Body of pancreas (tissue), 4 donors: ENCODE data around the gene PRPH2. TPM values are rescaled to one million over a fixed set of nuclear protein-coding genes. Genes with fewer than 3 reads are reported as not detected.
"Not testable (repeated sequence)": the region's sequence is repeated elsewhere in the genome, so short reads cannot be mapped to it uniquely, and the experiment has no call there.

Source experiments
- ATAC-seq: fragments of 150-250 bp; one replicate; pipeline ENCODE4 v1.9.1; 2016
- DNase-seq, 4 donors: peaks; one replicate each; pipeline ENCODE4 v3.0.0-alpha.2; 2019
- H3K27ac ChIP-seq, 4 donors: fragments of 200-600 bp; sonication (generic); 1 replicate in 3 of 4; 2 replicates in 1 of 4; pipeline versions ENCODE4 v1.5.1 to v1.6.1; 2016 to 2019; ENCODE audit warnings: mild to moderate bottlenecking in 1 of 4, mixed read lengths in 1 of 4, moderate library complexity in 1 of 4
- H3K27me3 ChIP-seq, 2 donors: fragments of 200-600 bp; sonication (generic); one replicate each; pipeline ENCODE4 v1.6.0; 2016; ENCODE audit warnings: mild to moderate bottlenecking in 1 of 2
- H3K36me3 ChIP-seq, 2 donors: fragments of 200-600 bp; sonication (generic); replicated peaks in 1 of 2; 2 replicates each; pipeline ENCODE4 v1.5.1; 2016; ENCODE audit warnings: low read depth in 2 of 2; ENCODE audit not compliant: insufficient read depth in 1 of 2
- H3K4me1 ChIP-seq: fragments of 200-600 bp; sonication (generic); one replicate; pipeline ENCODE4 v1.6.0; 2016
- H3K4me3 ChIP-seq, 2 donors: fragments of 200-600 bp; sonication (generic); 1 replicate in 1 of 2; 2 replicates in 1 of 2; pipeline ENCODE4 v1.5.1; 2016 to 2019
- H3K9me3 ChIP-seq, 3 donors: fragments of 200-600 bp; sonication (generic); 1 replicate in 2 of 3; 2 replicates in 1 of 3; pipeline ENCODE4 v1.5.1; 2016
- POLR2A ChIP-seq, 3 donors: fragments of 450-650 bp; IDR thresholded peaks; one replicate each; pipeline ENCODE4 v1.6.1; 2016; ENCODE audit warnings: antibody characterized with exemption in 3 of 3, mild to moderate bottlenecking in 2 of 3
- WGBS, 2 donors: methylation state at CpG; one replicate each; pipeline ENCODE4 v1.1.5; 2017; 5-methylcytosine and 5-hydroxymethylcytosine counted together
- intact Hi-C: fragments of 100-400 bp; cut with DNase I; formaldehyde crosslinking; loops from one replicate; pipeline ENCODE4 v1.15.1; 2023
- total RNA-seq, 2 donors: library from RNA; depleted of rRNA; stranded (reverse); fragments of >200 nt; gene quantifications; one replicate each; pipeline ENCODE4 v1.1.0, GENCODE V29; 2016
- TF ChIP-seq, protein P1 (sequence below), 7 experiments: fragments of 450-650 bp in 4 of 7; fragments of 200-600 bp in 3 of 7; sonication (generic) in 3 of 7; IDR thresholded peaks; one replicate each; pipeline ENCODE4 v1.5.1; 2016 to 2019; ENCODE audit warnings: antibody characterized with exemption in 7 of 7

Gene PRPH2
- total RNA-seq, 2 donors from 2014 or later: 1.0 to 4.3 TPM

DNA sequence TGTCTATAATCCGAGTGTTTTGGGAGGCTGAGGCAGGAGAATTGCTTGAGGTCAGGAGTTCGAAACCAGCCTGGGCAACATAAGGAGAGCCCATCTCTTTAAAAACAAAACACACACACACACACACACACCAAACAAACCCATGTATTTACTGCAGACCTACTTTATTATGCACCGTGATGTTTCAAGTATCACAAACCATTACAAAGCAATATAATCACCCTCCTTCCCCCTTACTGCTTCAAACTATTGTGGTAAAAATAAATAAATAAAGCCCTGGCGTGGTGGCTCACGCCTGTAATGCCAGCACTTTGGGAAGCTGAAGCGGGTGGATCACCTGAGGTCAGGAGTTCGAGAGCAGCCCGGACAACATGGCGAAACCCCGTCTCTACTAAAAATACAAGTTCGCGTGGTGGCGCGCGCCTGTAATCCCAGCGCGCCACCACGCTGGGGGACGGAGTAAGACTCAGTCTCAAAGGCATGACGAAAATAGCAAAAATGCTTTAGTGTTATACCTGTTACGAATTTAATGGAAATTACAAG, 22.0 kb upstream of the PRPH2 start:
- Histone ChIP-seq H3K4me1 (peaks cover 40% of the 10 kb centered on the region), H3K27me3 (no peaks in the 10 kb centered on the region), H3K36me3 (no peaks in the 10 kb centered on the region), H3K4me3 (peak overlapping the region; percentile 75 to 93), H3K27ac (peak overlapping the region in 2 of 4 donors; percentile 81 to 99), H3K9me3 (no peaks in the 10 kb centered on the region)
- ATAC-seq (no peak), DNase-seq (no peak)
- WGBS, 2 donors: 47 to 57% methylated on average over 21 of the region's 21 CpGs
- no peak for TF ChIP-seq POLR2A (IDR thresholded peaks at IDR 0.05)
- TF ChIP-seq, protein P1, sequence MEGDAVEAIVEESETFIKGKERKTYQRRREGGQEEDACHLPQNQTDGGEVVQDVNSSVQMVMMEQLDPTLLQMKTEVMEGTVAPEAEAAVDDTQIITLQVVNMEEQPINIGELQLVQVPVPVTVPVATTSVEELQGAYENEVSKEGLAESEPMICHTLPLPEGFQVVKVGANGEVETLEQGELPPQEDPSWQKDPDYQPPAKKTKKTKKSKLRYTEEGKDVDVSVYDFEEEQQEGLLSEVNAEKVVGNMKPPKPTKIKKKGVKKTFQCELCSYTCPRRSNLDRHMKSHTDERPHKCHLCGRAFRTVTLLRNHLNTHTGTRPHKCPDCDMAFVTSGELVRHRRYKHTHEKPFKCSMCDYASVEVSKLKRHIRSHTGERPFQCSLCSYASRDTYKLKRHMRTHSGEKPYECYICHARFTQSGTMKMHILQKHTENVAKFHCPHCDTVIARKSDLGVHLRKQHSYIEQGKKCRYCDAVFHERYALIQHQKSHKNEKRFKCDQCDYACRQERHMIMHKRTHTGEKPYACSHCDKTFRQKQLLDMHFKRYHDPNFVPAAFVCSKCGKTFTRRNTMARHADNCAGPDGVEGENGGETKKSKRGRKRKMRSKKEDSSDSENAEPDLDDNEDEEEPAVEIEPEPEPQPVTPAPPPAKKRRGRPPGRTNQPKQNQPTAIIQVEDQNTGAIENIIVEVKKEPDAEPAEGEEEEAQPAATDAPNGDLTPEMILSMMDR (IDR thresholded peaks at IDR 0.05): no peak
- intact Hi-C loops: no loop called here

DNA sequence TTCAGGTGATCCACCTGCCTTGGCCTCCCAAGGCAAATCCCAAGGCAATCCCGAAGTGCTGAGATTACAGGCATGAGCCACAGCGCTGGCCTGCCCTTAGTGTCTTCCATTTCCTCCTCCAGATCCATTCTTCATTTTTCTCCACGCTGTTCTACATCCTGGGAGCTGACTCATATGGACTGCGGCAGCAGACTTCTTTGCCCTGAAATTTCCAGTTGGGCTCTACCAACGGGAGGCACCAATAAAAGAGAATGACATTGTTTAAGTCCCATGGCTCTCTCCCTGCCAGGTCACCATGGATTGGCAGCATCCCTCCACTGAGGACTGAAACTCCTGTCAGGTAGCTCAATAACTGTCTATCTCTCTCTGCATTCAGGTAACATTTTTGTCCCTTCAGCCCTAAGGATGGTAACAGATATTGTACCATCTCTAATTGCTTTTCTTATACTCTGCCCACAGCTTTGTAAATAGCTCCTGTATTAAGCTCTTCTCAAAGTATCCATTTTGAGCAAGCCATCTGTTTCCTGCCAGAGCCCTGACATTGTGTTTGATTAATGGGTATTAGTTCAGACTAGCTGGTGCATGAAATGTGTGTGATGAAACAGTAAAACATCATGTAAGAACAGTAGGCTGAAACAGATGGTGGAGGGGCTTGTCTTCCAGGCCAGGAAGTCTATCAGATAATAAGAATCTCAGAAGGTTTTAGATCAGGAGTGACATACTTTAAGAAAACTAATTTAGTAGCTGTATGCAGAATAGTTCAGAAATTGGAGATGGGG, 19.9 kb upstream of the PRPH2 start:
- Histone ChIP-seq H3K36me3 (no peaks in the 10 kb centered on the region), H3K9me3 (no peaks in the 10 kb centered on the region), H3K4me3 (no peak overlapping the region), H3K4me1 (peaks cover 21% of the 10 kb centered on the region), H3K27me3 (no peaks in the 10 kb centered on the region), H3K27ac (peak overlapping the region in 1 of 4 donors; percentile 19)
- WGBS, 2 donors: 73 to 78% methylated on average over 5 of the region's 5 CpGs
- no peak for TF ChIP-seq POLR2A (IDR thresholded peaks at IDR 0.05)
- TF ChIP-seq, protein P1 (IDR thresholded peaks at IDR 0.05): no peak
- ATAC-seq (no peak), DNase-seq (peak in 2 of 4 donors; percentile 10 to 25)
- intact Hi-C loops: no loop called here

DNA sequence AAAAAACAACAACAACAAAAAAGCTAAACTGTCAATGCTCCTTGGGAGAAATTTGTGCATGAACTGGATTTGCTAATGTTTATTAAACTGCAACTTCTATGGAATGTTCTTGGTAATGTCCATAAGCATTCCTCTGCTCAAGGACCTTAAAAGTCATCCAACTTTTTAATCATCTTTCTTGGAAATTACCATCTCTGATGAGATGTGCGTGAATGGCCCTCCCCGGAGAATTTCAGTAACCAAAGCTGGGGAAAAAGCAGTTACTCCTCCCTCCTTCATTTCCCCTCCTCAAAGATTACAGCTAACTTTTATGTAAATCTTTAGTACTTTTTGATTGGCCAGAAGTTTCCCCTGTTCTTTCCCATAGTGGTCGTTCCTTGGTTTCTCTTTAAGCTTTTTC, 18.3 kb upstream of the PRPH2 start:
- intact Hi-C loops: no loop called here
- WGBS, 2 donors: 62 to 63% methylated on average over 3 of the region's 3 CpGs
- Histone ChIP-seq H3K4me1 (peaks cover 21% of the 10 kb centered on the region), H3K27me3 (no peaks in the 10 kb centered on the region), H3K4me3 (no peak overlapping the region), H3K36me3 (no peaks in the 10 kb centered on the region), H3K9me3 (no peaks in the 10 kb centered on the region), H3K27ac (no peak overlapping the region)
- DNase-seq (no peak), ATAC-seq (no peak)
- TF ChIP-seq, protein P1 (IDR thresholded peaks at IDR 0.05): no peak
- no peak for TF ChIP-seq POLR2A (IDR thresholded peaks at IDR 0.05)

DNA sequence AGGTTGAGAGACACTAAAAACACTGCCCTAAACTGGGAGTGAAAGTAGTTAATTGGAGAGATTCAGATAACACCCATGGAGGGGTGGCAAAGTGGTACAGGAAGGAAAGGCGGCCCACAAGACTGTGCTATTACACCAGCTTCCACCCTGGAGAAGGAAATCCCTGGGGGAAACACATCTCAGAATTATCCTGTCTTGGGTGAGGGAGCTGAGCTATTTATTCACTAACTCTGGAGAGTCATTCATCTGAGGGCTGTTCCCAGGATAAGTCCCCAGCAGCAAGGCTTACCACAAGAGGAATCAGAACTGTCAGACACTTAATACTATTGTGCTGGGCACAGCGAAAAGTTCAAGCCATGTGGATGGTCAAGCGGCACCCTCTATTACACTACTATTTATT, 13.6 kb upstream of the PRPH2 start:
- TF ChIP-seq POLR2A (IDR thresholded peaks at IDR 0.05): no peak
- TF ChIP-seq, protein P1 (IDR thresholded peaks at IDR 0.05): no peak
- Histone ChIP-seq H3K27ac (no peak overlapping the region), H3K4me3 (no peak overlapping the region), H3K27me3 (no peaks in the 10 kb centered on the region), H3K4me1 (no peaks in the 10 kb centered on the region), H3K36me3 (no peaks in the 10 kb centered on the region), H3K9me3 (no peaks in the 10 kb centered on the region)
- DNase-seq (no peak), ATAC-seq (no peak)
- intact Hi-C loops: no loop called here
- WGBS, 2 donors: 75 to 93% methylated on average over 3 of the region's 3 CpGs

DNA sequence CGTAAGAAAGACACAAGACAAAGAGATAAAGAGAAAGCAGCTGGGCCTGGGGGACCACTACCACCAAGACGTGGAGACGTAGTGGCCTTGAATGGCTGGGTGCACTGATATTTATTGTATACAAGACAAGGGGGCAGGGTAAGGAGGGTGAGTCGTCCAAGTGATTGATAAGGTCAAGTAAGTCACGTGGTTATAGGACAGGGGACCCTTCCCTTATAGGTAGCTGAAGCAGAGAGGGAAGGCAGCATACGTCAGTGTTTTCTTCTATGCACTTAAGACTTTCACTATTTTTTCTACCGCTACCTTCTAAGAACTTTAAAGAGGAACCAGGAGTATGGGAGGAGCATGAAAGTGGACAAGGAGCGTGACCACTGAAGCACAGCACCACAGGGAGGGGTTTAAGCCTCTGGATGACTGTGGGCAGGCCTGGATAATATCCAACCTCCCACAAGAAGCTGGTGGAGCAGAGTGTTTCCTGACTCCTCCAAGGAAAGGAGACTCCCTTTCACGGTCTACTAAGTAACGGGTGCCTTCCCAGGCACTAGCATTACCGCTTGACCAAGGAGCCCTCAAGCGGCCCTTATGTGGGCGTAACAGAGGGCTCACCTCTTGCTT, 11.6 kb upstream of the PRPH2 start:
- H3K4me3 ChIP-seq, H3K9me3 ChIP-seq, H3K36me3 ChIP-seq, intact Hi-C loops, H3K4me1 ChIP-seq, ATAC-seq, DNase-seq, H3K27me3 ChIP-seq, H3K27ac ChIP-seq: not testable (repeated sequence)
- WGBS, 2 donors: 71 to 73% methylated on average over 13 of the region's 13 CpGs
